ENCODE measurements around the gene EFCAB5. TPM values are rescaled to one million over a fixed set of nuclear protein-coding genes. Genes with fewer than 3 reads are reported as not detected.
A peak's percentile ranks its signal among the peaks of the same experiment; 100 is the strongest.

EFCAB5 gene
- total and polyA plus RNA-seq, 2 of the 13 experiments (the other 11 are each of a cell fraction or from before 2014, with no cell fraction given): 0.15 TPM; not detected in 1

GRCh38 chr17:30116661-30117551, 175.5 kb downstream of the EFCAB5 start, which contains the start of gene NSRP1 (continued):
- TF ChIP-seq POLR2AphosphoS5 (IDR thresholded peaks at IDR 0.05; ENCODE audit: low read depth, low read length) (peak; percentile 99), ARNT2 (CRISPR knock-in tag; IDR thresholded peaks at IDR 0.05; ENCODE audit: low read depth) (peak; percentile 93), SMARCC2 (IDR thresholded peaks at IDR 0.05) (no peak), YY1 (IDR thresholded peaks at IDR 0.05; ENCODE audit: insufficient read depth, insufficient replicate concordance, low read depth, low read length) (peak; percentile 97), MAF1 (CRISPR knock-in tag; IDR thresholded peaks at IDR 0.05; ENCODE audit: borderline replicate concordance) (0 out of 2 replicates have a peak, but pooled peaks have one; percentile 31), ZNF713 (CRISPR knock-in tag; IDR thresholded peaks at IDR 0.05) (no peak), POLR2A (IDR thresholded peaks at IDR 0.05; ENCODE audit: insufficient read depth in 1 of 2, low read depth in 2 of 2, low read length in 2 of 2) (peak; percentile 97 to 98), ZNF337 (CRISPR knock-in tag; IDR thresholded peaks at IDR 0.05; ENCODE audit: borderline replicate concordance, low read depth) (no peak), E2F1 (CRISPR knock-in tag; IDR thresholded peaks at IDR 0.05) (no peak), ZNF138 (CRISPR knock-in tag; IDR thresholded peaks at IDR 0.05; ENCODE audit: low read depth) (no peak), NFIC (IDR thresholded peaks at IDR 0.05; ENCODE audit: low read length) (peak; percentile 13; the same call in 1 of the 2 replicates), HOMEZ (CRISPR knock-in tag; IDR thresholded peaks at IDR 0.05; ENCODE audit: low read depth) (peak; percentile 66; the same call in 1 of the 2 replicates), TFAP4 (IDR thresholded peaks at IDR 0.05; ENCODE audit: borderline replicate concordance, low read depth) (no peak), ZHX1 (CRISPR knock-in tag; IDR thresholded peaks at IDR 0.05; ENCODE audit: low read depth) (peak; percentile 47), ZNF598 (CRISPR knock-in tag; IDR thresholded peaks at IDR 0.05; ENCODE audit: borderline replicate concordance) (peak; percentile 58; the same call in 1 of the 2 replicates), MED1 (CRISPR knock-in tag; IDR thresholded peaks at IDR 0.05) (peak; percentile 73), FOXC1 (CRISPR knock-in tag; IDR thresholded peaks at IDR 0.05; ENCODE audit: borderline replicate concordance) (0 out of 2 replicates have a peak, but pooled peaks have one; percentile 43)
